ENCODE measurements around the gene B9D2.
"Not testable (repeated sequence)": the region's sequence is repeated elsewhere in the genome, so short reads cannot be mapped to it uniquely, and the experiment has no call there.

Gene B9D2

GRCh38 chr19:41353466-41354342 is 10.2 kb downstream of the B9D2 start, which contains the start of gene TGFB1:
Gene TGFB1, minus strand, starts transcription at chr19:41353922. Its CDS starts 878 bp downstream, at chr19:41353044.
- peak; percentile 80 to 82 for DNase-seq

DNA sequence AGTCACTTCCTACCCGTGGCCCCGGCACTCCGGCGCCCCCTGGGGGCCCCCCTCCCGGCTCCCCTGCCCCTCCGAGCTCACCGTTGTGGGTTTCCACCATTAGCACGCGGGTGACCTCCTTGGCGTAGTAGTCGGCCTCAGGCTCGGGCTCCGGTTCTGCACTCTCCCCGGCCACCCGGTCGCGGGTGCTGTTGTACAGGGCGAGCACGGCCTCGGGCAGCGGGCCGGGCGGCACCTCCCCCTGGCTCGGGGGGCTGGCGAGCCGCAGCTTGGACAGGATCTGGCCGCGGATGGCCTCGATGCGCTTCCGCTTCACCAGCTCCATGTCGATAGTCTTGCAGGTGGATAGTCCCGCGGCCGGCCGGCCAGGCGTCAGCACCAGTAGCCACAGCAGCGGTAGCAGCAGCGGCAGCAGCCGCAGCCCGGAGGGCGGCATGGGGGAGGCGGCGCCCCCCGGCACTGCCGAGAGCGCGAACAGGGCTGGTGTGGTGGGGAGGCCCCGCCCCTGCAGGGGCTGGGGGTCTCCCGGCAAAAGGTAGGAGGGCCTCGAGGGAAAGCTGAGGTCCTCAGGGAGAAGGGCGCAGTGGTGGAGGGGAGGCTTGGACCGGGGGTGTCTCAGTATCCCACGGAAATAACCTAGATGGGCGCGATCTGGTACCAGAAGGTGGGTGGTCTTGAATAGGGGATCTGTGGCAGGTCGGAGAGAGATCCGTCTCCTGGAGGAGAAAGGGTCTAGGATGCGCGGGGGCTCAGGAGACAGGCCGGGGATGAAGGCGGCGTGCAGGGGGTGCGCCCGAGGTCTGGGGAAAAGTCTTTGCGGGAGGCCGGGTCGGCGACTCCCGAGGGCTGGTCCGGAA is 11.1 kb downstream of the B9D2 start:
- DNase-seq: peak; percentile 54 to 58

- no peak for DNase-seq
These were observed 11.7 kb downstream of the B9D2 start for GRCh38 chr19:41352279-41352608.

- peak; percentile 66 to 76 for DNase-seq
These were observed 12.4 kb downstream of the B9D2 start for GRCh38 chr19:41351339-41352245.

DNA sequence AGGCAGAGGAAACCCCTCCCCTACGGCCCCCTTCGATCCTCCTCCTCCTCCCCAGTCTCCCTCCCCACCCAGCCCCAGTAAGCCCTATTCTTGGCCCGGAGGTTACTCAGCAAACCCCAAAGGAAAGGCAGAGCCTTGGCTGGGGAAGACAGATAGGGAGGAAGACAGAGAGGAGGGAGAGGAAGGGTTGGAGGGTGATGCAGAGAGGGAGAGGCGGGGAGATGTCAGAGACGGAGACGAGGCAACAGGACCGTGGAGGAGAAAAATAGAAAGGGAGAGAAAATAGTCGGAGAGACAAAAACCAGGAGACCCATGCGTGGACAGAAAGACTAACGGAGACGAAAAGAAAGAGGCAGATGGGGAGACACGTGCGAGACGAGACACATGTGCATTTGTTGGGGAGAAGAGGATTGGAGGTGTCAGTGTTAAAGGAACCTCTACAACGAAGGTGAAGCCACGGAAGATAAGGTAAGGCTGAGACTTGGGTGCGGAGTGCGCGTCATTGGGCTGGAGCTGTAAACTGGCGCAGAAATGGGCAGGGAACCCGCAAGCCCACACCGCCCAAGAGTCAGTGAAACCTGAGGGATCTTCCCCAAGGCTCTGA is 13.1 kb downstream of the B9D2 start:
- DNase-seq: no peak

DNA sequence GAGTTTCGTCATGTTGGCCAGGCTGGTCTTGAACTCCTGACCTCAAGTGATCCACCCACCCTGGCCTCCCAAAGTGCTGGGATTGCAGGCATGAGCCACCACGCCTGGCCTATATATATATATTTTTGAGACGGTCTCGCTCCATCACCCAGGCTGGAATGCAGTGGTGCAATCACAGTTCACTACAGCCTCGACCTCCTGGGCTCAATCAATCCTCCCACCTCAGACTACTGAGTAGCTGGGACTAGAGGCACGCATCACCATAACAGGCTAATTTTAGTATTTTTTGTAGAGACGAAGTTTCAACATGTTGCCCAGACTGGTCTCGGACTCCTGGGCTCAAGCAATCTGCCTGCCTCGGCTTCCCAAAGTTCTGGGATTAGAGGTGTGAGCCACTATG is 17.0 kb downstream of the B9D2 start:
- not testable (repeated sequence) for DNase-seq

- DNase-seq: no peak
These were observed 19.8 kb downstream of the B9D2 start for GRCh38 chr19:41344162-41344561.

- DNase-seq: no peak
These were observed 22.1 kb downstream of the B9D2 start for GRCh38 chr19:41341669-41342490.

DNA sequence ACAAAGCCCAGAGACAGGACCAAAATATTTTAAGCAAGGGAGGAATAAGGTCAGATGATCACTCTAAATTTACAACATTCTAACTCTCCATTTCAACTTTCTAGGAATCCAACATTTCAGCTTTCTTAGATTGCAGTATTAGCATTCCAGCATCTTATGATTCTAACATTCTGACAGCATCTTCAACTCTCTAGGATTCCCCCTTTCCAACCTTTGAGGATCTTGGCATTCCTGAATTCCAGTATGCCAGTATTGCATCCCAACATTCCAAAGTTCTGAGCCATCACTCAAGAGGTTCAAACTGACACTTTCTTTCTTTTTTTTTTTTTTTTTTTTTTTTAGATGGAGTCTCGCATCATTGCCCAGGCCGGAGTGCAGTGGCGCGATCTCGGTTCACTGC is 24.0 kb downstream of the B9D2 start:
- no peak for DNase-seq

DNA sequence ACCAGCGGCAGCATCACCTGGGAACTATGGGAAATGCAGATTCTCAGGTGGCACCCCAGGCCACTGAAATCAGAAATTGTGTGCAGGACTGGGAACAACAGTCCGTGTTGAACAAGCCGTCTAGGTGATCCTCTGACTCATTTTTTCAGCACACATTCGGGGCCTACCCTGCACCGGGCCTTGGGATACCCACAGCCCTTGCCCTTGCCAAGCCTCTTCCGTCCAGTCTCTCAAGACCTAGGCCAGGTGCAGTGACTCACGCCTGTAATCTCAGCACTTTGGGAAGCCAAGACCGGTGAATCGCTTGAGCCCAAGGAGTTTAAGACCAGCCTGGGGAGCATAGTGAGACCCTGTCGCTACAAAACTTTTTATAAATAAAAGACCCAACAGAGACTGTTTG is 28.5 kb downstream of the B9D2 start:
- DNase-seq: no peak

GRCh38 chr19:41334793-41335192 is 29.2 kb downstream of the B9D2 start:
- no peak for DNase-seq

DNA sequence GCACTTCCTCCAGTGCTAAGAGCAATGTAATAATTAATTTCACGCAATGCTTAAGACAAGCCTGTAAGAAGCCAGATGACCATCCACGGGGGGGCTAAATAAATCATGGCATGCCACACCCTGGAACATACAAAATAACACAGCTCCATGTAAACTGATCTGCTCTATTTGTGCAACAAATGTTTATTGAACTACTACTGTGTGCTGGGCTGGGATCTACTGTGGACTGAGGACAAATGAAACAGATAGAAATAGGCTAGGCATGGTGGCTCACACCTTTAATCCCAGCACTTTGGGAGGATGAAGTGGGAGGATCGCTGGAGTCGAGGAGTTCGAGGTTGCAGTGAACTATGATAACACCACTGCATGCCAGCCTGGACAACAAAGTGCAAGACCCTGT is 31.5 kb downstream of the B9D2 start:
- no peak for DNase-seq

- no peak for DNase-seq
These were observed 31.9 kb downstream of the B9D2 start for GRCh38 chr19:41332000-41332399.

- DNase-seq: no peak
These were observed 32.8 kb downstream of the B9D2 start for GRCh38 chr19:41330946-41331678.

DNA sequence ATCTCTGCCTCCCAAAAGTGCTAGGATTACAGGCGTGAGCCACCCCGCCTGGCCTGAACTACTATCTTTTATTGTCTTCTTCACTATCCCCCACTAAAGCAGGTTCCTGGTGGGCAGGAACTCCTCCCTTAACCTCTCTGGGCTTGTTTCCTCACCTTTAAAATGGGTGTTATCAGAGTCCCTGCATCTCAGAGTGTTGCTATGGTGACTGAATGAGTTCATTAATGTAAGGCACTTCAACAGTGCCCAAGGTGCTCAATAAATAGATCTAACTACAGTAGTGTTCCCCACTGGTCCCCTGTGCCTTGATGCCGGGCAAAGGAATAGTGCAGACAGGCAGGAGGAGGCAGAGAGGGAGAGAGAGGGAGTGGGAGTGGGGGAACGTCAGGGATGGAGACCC is 33.5 kb downstream of the B9D2 start:
- no peak for DNase-seq

DNA sequence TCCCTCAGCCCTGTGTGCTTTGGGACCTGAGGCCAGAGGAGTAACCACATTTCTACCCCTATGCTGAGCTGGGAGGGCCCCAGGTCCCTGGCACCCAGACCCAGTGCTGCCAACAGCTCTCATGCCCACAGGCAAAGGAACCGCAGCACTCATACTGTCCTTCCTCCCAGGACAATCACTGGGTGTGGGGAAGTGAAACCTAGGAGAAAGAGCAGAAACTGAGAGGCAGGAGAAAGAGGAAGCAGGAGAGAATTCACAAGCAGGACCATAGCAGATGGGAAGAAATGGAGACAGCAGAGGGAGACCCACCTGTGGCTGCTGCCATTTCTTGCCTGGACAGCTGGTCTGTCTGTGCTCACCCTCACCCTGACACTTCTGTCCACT is 35.1 kb downstream of the B9D2 start:
- peak; percentile 28 to 49 for DNase-seq

- no peak for DNase-seq
These were observed 35.6 kb downstream of the B9D2 start for GRCh38 chr19:41328157-41328841.

- peak; percentile 77 to 82 for DNase-seq
These were observed 36.3 kb downstream of the B9D2 start for GRCh38 chr19:41327576-41328156.

DNA sequence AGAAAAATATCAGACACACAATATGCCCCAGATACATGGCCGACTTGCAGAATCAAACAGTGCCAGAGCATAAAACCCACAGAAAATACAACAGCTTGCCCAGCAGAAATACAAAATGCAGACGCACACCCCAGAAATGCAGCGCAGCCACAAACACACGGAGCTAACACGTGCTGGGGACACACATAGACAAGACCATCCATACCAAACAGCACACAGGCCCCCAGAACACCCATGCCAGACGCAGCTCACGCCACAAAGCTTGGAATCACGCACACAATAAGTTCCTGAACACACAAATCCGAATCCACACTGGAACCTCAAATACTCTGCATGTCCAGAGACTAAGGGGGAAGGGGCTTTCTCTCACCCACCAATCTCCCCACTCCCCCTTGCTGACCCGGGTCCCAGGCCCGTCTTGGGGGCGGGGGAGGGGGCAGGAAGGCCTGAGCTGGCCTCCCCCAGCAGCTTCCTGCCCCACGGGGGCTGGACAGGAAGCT is 36.8 kb downstream of the B9D2 start:
- DNase-seq: no peak

Data from AML-193 (cell line).